Stimulated activated CD8-positive, alpha-beta memory T cell treated with anti-CD3 and anti-CD28 coated beads, Interleukin-12 subunit alpha, Interleukin-12 subunit beta, amount 100 ng/mL, for 24 hours (primary cell): ENCODE data around the gene PCED1A.
"Not testable (repeated sequence)": the region's sequence is repeated elsewhere in the genome, so short reads cannot be mapped to it uniquely, and the experiment has no call there.

Source experiments
- DNase-seq: peaks from one replicate; pipeline ENCODE4 v3.0.0-alpha.2; 2020; ENCODE audit errors: extremely low read depth

The PCED1A gene

GRCh38 chr20:2866236-2866635, 25.8 kb upstream of the PCED1A start:
- no peak for DNase-seq

- no peak for DNase-seq
Observed at GRCh38 chr20:2865630-2866029, 25.2 kb upstream of the PCED1A start.

- no peak for DNase-seq
Observed at GRCh38 chr20:2865101-2865500, 24.6 kb upstream of the PCED1A start.

- no peak for DNase-seq
Observed at GRCh38 chr20:2864626-2865025, 24.2 kb upstream of the PCED1A start.

GRCh38 chr20:2859330-2860121, 19.1 kb upstream of the PCED1A start:
- no peak for DNase-seq

- DNase-seq, result no peak
Observed at GRCh38 chr20:2858591-2858990, 18.1 kb upstream of the PCED1A start.

- no peak for DNase-seq
Observed at GRCh38 chr20:2851086-2851485, 10.6 kb upstream of the PCED1A start.

GRCh38 chr20:2849529-2849928, 9.1 kb upstream of the PCED1A start:
- DNase-seq, result no peak

- DNase-seq, result no peak
Observed at GRCh38 chr20:2847802-2848201, 7.3 kb upstream of the PCED1A start.

GRCh38 chr20:2846698-2847097, 6.2 kb upstream of the PCED1A start:
- DNase-seq, result no peak

GRCh38 chr20:2845607-2846006, 5.2 kb upstream of the PCED1A start:
- DNase-seq, result no peak

GRCh38 chr20:2840967-2841531, 594 bp upstream of the PCED1A start:
- no peak for DNase-seq

- no peak for DNase-seq
Observed at GRCh38 chr20:2839732-2840137, 720 bp downstream of the PCED1A start.

- no peak for DNase-seq
Observed at GRCh38 chr20:2838847-2839671, 1.4 kb downstream of the PCED1A start.

- DNase-seq, result no peak
Observed at GRCh38 chr20:2838170-2838797, 2.2 kb downstream of the PCED1A start.

- no peak for DNase-seq
Observed at GRCh38 chr20:2837221-2837960, 3.1 kb downstream of the PCED1A start.

- DNase-seq, result no peak
Observed at GRCh38 chr20:2836035-2836434, 4.4 kb downstream of the PCED1A start.

- no peak for DNase-seq
Observed at GRCh38 chr20:2835331-2835796, 5.1 kb downstream of the PCED1A start.

- no peak for DNase-seq
Observed at GRCh38 chr20:2834401-2835110, 5.9 kb downstream of the PCED1A start.

GRCh38 chr20:2833761-2834160, 6.7 kb downstream of the PCED1A start:
- no peak for DNase-seq

GRCh38 chr20:2831206-2831605, 9.2 kb downstream of the PCED1A start:
- DNase-seq, result not testable (repeated sequence)
